HepG2 (cell line): ENCODE data around the gene ZFYVE21. TPM values are rescaled to one million over a fixed set of nuclear protein-coding genes. Genes with fewer than 3 reads are reported as not detected.

Source experiments
- ATAC-seq: fragments of 200-7000 bp; cut with Tn5 transposase; 3 replicates; pipeline ENCODE4 v1.9.1; 2020; ENCODE audit warnings: mild to moderate bottlenecking, moderate library complexity
- BruUV-seq: library from RNA; stranded (reverse); fragments of 400-500 nt; replicated peaks from 2 replicates; lab custom pipeline; 2021; lab: Mats Ljungman, UMichigan
- CTCF ChIA-PET: fragments of 300-600 bp; formaldehyde crosslinking; extraction: SDS; loops from one replicate; lab custom pipeline; 2021; ENCODE audit warnings: low total read pairs, inconsistent platforms, low intra/inter-chr PET ratio; lab: Yijun Ruan, JAX
- POLR2A ChIA-PET: fragments of 350-600 bp; sonication (Branson Sonifier 250); formaldehyde crosslinking; loops from one replicate; lab custom pipeline; 2020; ENCODE audit warnings: antibody characterized with exemption, inconsistent platforms; lab: Yijun Ruan, JAX
- DNase-seq: peaks from one replicate; pipeline ENCODE4 v3.0.0-alpha.2; 2015; ENCODE audit warnings: low spot score
- FAIRE-seq: peaks from 3 replicates; lab custom pipeline; 2011; peaks lifted over from hg19 to GRCh38; lab: Jason Lieb, UNC
- H2AFZ ChIP-seq: one replicate; pipeline ENCODE4 v1.6.1; 2011; ENCODE audit warnings: low read length, inconsistent platforms
- H3K27ac ChIP-seq: fragments of 300-600 bp; 3 replicates; pipeline ENCODE4 v1.8.0; 2011; ENCODE audit warnings: mixed run types, mild to moderate bottlenecking, mixed read lengths, low read length, inconsistent platforms; ENCODE audit not compliant: insufficient read depth; ENCODE audit errors: extremely low read length
- H3K27me3 ChIP-seq, 2 experiments: fragments of 200-600 bp in 1 of 2; 2 replicates in 1 of 2; 3 replicates in 1 of 2; pipeline versions ENCODE4 v1.6.0 to v1.8.0; 2011; ENCODE audit warnings: low read length in 2 of 2, mild to moderate bottlenecking in 2 of 2, moderate library complexity in 2 of 2, inconsistent platforms in 1 of 2; ENCODE audit not compliant: insufficient read depth in 2 of 2, control insufficient read depth in 1 of 2
- H3K36me3 ChIP-seq, 2 experiments: fragments of 200-600 bp in 1 of 2; replicated peaks in 1 of 2; 2 replicates in 1 of 2; 3 replicates in 1 of 2; pipeline versions ENCODE4 v1.5.1 to v1.8.0; 2011; ENCODE audit warnings: low read length in 2 of 2, inconsistent platforms in 1 of 2; ENCODE audit not compliant: insufficient read depth in 2 of 2, control insufficient read depth in 1 of 2
- H3K4me1 ChIP-seq: 2 replicates; pipeline ENCODE4 v1.5.1; 2012; ENCODE audit warnings: low read length, inconsistent platforms; ENCODE audit not compliant: insufficient read depth
- H3K4me2 ChIP-seq: 2 replicates; pipeline ENCODE4 v1.6.0; 2011; ENCODE audit warnings: low read depth, low read length, inconsistent platforms
- H3K4me3 ChIP-seq, 3 experiments: fragments of 200-600 bp in 1 of 3; sonication (generic), shearing (Covaris generic) in 1 of 3; replicated peaks in 1 of 3; 2 replicates each; pipeline ENCODE4 v1.5.1; 2011 to 2016; ENCODE audit warnings: low read length in 3 of 3, inconsistent platforms in 2 of 3, low read depth in 2 of 3, mild to moderate bottlenecking in 2 of 3, control low read depth in 1 of 3, mixed read lengths in 1 of 3; ENCODE audit not compliant: insufficient read depth in 1 of 3
- H3K79me2 ChIP-seq: one replicate; pipeline ENCODE4 v1.6.1; 2011; ENCODE audit warnings: low read length, inconsistent platforms; ENCODE audit not compliant: insufficient read depth
- H3K9ac ChIP-seq: 2 replicates; pipeline ENCODE4 v1.6.0; 2011; ENCODE audit warnings: mild to moderate bottlenecking, low read depth, low read length, inconsistent platforms; ENCODE audit not compliant: insufficient read depth
- H3K9me3 ChIP-seq: 2 replicates; pipeline ENCODE4 v1.5.1; 2012; ENCODE audit warnings: mild to moderate bottlenecking, low read length
- H4K20me1 ChIP-seq: 2 replicates; pipeline ENCODE4 v1.6.0; 2011; ENCODE audit warnings: inconsistent platforms, mild to moderate bottlenecking, low read length, moderate library complexity; ENCODE audit not compliant: insufficient read depth
- ARNT2 ChIP-seq: sonication (generic); formaldehyde crosslinking; IDR thresholded peaks from 2 replicates; pipeline ENCODE4 v1.8.0; 2022; ENCODE audit warnings: mild to moderate bottlenecking, low read depth, missing genetic modification reagents, moderate library complexity
- BORCS8-MEF2B ChIP-seq: sonication (generic); formaldehyde crosslinking; IDR thresholded peaks from 2 replicates; pipeline ENCODE4 v1.8.0; 2022; ENCODE audit warnings: mild to moderate bottlenecking, missing genetic modification reagents
- DMAP1 ChIP-seq: IDR thresholded peaks from 2 replicates; pipeline ENCODE4 v1.6.1; 2016
- HOXA9 ChIP-seq: sonication (generic); formaldehyde crosslinking; IDR thresholded peaks from 2 replicates; pipeline ENCODE4 v1.8.1; 2022; ENCODE audit warnings: missing genetic modification reagents, mild to moderate bottlenecking, moderate library complexity, borderline replicate concordance
- KLF15 ChIP-seq: sonication (generic); formaldehyde crosslinking; IDR thresholded peaks from 2 replicates; pipeline ENCODE4 v1.8.1; 2023; ENCODE audit warnings: borderline replicate concordance, mild to moderate bottlenecking, inconsistent platforms, missing genetic modification reagents, mixed read lengths
- SMYD3 ChIP-seq: sonication (generic); formaldehyde crosslinking; IDR thresholded peaks from 2 replicates; pipeline ENCODE4 v1.8.1; 2023; ENCODE audit warnings: mild to moderate bottlenecking, missing genetic modification reagents
- ZNF343 ChIP-seq: sonication (generic); formaldehyde crosslinking; IDR thresholded peaks from 2 replicates; pipeline ENCODE4 v1.4.0; 2020; ENCODE audit warnings: mild to moderate bottlenecking, missing genetic modification reagents
- ZNF451 ChIP-seq: sonication (generic); formaldehyde crosslinking; IDR thresholded peaks from 2 replicates; pipeline ENCODE4 v1.5.0; 2020; ENCODE audit warnings: mild to moderate bottlenecking, missing genetic modification reagents
- ZNF543 ChIP-seq: sonication (generic); formaldehyde crosslinking; IDR thresholded peaks from 2 replicates; pipeline ENCODE4 v1.4.0; 2020; ENCODE audit warnings: mild to moderate bottlenecking, missing genetic modification reagents
- ZNF569 ChIP-seq: sonication (generic); formaldehyde crosslinking; IDR thresholded peaks from 2 replicates; pipeline ENCODE4 v1.5.0; 2020; ENCODE audit warnings: mild to moderate bottlenecking, missing genetic modification reagents, moderate library complexity, borderline replicate concordance
- ZNF891 ChIP-seq: sonication (generic); formaldehyde crosslinking; IDR thresholded peaks from 2 replicates; pipeline ENCODE4 v1.5.0; 2020; ENCODE audit warnings: mild to moderate bottlenecking, missing genetic modification reagents
- WGBS: methylation state at CpG from one replicate; pipeline ENCODE4 v1.1.6; 2017; ENCODE audit warnings: low lambda C conversion rate; 5-methylcytosine and 5-hydroxymethylcytosine counted together
- in situ Hi-C: cut with HindIII; loops from 2 replicates; pipeline ENCODE4 v1.10.0; 2017; ENCODE audit warnings: low pct_unique_long_range_greater_than_20kb; ENCODE audit not compliant: extremely low pct_ligation_motif_present
- intact Hi-C: fragments of 100-400 bp; cut with micrococcal nuclease; formaldehyde crosslinking; loops from one replicate; pipeline ENCODE4 v1.10.0; 2022; ENCODE audit not compliant: unreplicated experiment
- polyA plus RNA-seq, 8 experiments: library from polyadenylated mRNA; depleted of rRNA in 3 of 8; stranded (reverse) in 7 of 8; unstranded in 1 of 8; fragments of >200 nt; fragmentation: Illumina TruSeq in 4 of 8; extraction: Trizol in 4 of 8; gene quantifications; 2 replicates each; pipeline versions ENCODE4 v1.2.1 to v1.2.3, GENCODE V29; 2011 to 2016; ENCODE audit warnings: low read depth in 4 of 8, missing spikeins in 1 of 8, mixed read lengths in 1 of 8; ENCODE audit not compliant: insufficient read depth in 1 of 8
- total RNA-seq, 5 experiments: library from RNA; depleted of rRNA; stranded (reverse); fragments of >200 nt; fragmentation: Illumina TruSeq; extraction: Trizol; gene quantifications; 2 replicates each; pipeline ENCODE4 v1.2.3, GENCODE V29; 2016; ENCODE audit warnings: low read depth in 1 of 5
- TF ChIP-seq, protein P1 (sequence below): sonication (generic); formaldehyde crosslinking; IDR thresholded peaks from 2 replicates; pipeline ENCODE4 v1.5.0; 2020; ENCODE audit warnings: missing genetic modification reagents
- TF ChIP-seq, protein P2 (sequence below): sonication (generic); formaldehyde crosslinking; IDR thresholded peaks from 2 replicates; pipeline ENCODE4 v1.5.0; 2020; ENCODE audit warnings: mild to moderate bottlenecking, missing genetic modification reagents, borderline replicate concordance
- TF ChIP-seq, protein P3 (sequence below): sonication (generic); formaldehyde crosslinking; IDR thresholded peaks from 2 replicates; pipeline ENCODE4 v1.4.0; 2020; ENCODE audit warnings: missing genetic modification reagents, borderline replicate concordance

ZFYVE21 gene
- total and polyA plus RNA-seq, 2 of the 13 experiments (the other 11 are each of a cell fraction or from before 2014, with no cell fraction given), result 34.3 to 34.4 TPM

DNA sequence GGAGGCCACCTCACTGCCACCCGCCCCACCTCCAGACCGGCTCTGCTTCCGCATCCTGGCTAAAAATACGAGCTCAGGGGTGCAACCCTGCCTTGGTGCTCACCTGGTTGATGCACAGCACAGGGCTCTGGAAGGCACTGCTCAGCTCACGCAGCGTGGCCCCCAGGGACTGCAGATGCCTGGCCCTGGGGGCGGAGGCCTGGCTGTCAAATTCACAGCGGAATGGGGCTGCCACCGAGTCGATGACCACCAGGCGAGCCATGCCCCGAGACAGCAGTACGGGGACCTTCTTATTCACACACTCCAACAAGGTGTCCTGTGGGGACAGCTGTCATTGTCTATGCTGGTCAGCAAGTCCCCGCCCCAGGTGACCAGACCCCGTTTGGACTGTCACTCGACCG is 16.3 kb upstream of the ZFYVE21 start:
- Histone ChIP-seq H3K27me3 (no peaks in the 10 kb centered on the region), H3K36me3 (peaks cover 14 to 38% of the 10 kb centered on the region in 2 experiments), H3K9me3 (no peaks in the 10 kb centered on the region), H3K27ac (no peak overlapping the region), H4K20me1 (no peaks in the 10 kb centered on the region), H3K4me3 (no peak overlapping the region), H2AFZ (no peak overlapping the region), H3K9ac (no peak overlapping the region), H3K4me1 (peaks cover 11% of the 10 kb centered on the region), H3K4me2 (no peak overlapping the region), H3K79me2 (no peaks in the 10 kb centered on the region)
- no peak for ATAC-seq
- DNase-seq, result no peak
- CTCF ChIA-PET, result no interaction called here
- in situ Hi-C loops, result no loop called here
- POLR2A ChIA-PET, result no interaction called here
- no TSS peak for BruUV-seq
- TF ChIP-seq DMAP1 (CRISPR knock-in tag) (no peak), ZNF543 (no peak), ZNF891 (CRISPR knock-in tag) (no peak), ZNF569 (CRISPR knock-in tag) (no peak), ZNF343 (CRISPR knock-in tag) (no peak), KLF15 (no peak), HOXA9 (CRISPR knock-in tag) (no peak), BORCS8-MEF2B (CRISPR knock-in tag) (no peak), ARNT2 (CRISPR knock-in tag) (no peak), SMYD3 (CRISPR knock-in tag) (no peak), ZNF451 (no peak)
- TF ChIP-seq, protein P1, sequence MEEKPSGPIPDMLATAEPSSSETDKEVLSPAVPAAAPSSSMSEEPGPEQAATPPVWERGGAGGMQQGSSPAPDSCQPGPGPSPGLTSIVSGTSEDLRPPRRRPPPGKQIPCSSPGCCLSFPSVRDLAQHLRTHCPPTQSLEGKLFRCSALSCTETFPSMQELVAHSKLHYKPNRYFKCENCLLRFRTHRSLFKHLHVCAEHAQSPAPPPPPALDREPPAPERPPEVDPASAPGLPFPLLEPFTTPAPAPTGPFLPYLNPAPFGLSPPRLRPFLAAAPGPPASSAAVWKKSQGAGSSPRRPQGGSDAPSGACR (CRISPR knock-in tag), result no peak
- TF ChIP-seq, protein P2, sequence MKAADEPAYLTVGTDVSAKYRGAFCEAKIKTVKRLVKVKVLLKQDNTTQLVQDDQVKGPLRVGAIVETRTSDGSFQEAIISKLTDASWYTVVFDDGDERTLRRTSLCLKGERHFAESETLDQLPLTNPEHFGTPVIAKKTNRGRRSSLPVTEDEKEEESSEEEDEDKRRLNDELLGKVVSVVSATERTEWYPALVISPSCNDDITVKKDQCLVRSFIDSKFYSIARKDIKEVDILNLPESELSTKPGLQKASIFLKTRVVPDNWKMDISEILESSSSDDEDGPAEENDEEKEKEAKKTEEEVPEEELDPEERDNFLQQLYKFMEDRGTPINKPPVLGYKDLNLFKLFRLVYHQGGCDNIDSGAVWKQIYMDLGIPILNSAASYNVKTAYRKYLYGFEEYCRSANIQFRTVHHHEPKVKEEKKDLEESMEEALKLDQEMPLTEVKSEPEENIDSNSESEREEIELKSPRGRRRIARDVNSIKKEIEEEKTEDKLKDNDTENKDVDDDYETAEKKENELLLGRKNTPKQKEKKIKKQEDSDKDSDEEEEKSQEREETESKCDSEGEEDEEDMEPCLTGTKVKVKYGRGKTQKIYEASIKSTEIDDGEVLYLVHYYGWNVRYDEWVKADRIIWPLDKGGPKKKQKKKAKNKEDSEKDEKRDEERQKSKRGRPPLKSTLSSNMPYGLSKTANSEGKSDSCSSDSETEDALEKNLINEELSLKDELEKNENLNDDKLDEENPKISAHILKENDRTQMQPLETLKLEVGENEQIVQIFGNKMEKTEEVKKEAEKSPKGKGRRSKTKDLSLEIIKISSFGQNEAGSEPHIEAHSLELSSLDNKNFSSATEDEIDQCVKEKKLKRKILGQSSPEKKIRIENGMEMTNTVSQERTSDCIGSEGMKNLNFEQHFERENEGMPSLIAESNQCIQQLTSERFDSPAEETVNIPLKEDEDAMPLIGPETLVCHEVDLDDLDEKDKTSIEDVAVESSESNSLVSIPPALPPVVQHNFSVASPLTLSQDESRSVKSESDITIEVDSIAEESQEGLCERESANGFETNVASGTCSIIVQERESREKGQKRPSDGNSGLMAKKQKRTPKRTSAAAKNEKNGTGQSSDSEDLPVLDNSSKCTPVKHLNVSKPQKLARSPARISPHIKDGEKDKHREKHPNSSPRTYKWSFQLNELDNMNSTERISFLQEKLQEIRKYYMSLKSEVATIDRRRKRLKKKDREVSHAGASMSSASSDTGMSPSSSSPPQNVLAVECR (CRISPR knock-in tag), result no peak
- TF ChIP-seq, protein P3, sequence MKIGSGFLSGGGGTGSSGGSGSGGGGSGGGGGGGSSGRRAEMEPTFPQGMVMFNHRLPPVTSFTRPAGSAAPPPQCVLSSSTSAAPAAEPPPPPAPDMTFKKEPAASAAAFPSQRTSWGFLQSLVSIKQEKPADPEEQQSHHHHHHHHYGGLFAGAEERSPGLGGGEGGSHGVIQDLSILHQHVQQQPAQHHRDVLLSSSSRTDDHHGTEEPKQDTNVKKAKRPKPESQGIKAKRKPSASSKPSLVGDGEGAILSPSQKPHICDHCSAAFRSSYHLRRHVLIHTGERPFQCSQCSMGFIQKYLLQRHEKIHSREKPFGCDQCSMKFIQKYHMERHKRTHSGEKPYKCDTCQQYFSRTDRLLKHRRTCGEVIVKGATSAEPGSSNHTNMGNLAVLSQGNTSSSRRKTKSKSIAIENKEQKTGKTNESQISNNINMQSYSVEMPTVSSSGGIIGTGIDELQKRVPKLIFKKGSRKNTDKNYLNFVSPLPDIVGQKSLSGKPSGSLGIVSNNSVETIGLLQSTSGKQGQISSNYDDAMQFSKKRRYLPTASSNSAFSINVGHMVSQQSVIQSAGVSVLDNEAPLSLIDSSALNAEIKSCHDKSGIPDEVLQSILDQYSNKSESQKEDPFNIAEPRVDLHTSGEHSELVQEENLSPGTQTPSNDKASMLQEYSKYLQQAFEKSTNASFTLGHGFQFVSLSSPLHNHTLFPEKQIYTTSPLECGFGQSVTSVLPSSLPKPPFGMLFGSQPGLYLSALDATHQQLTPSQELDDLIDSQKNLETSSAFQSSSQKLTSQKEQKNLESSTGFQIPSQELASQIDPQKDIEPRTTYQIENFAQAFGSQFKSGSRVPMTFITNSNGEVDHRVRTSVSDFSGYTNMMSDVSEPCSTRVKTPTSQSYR, result no peak
- intact Hi-C loops, result no loop called here
- no peak for FAIRE-seq
- WGBS, result 94% methylated on average over 14 of the region's 17 CpGs
